Gastrocnemius medialis (tissue), 4 donors: ENCODE results near the gene CLSTN2.

ENCODE experiments used
- POLR2A ChIP-seq, 2 donors: fragments of 450-650 bp; IDR thresholded peaks; one replicate each; pipeline ENCODE4 v1.6.1; 2017; ENCODE audit warnings: antibody characterized with exemption in 2 of 2, mild to moderate bottlenecking in 2 of 2, moderate library complexity in 2 of 2
- TF ChIP-seq, protein P1 (sequence below), 5 experiments: fragments of 450-650 bp in 3 of 5; fragments of 200-600 bp in 2 of 5; sonication (generic) in 2 of 5; IDR thresholded peaks in 4 of 5; conservative IDR thresholded peaks in 1 of 5; 1 replicate in 4 of 5; 2 replicates in 1 of 5; pipeline ENCODE4 v1.5.1; 2016 to 2019; ENCODE audit warnings: antibody characterized with exemption in 5 of 5, mild to moderate bottlenecking in 3 of 5, moderate library complexity in 3 of 5

DNA sequence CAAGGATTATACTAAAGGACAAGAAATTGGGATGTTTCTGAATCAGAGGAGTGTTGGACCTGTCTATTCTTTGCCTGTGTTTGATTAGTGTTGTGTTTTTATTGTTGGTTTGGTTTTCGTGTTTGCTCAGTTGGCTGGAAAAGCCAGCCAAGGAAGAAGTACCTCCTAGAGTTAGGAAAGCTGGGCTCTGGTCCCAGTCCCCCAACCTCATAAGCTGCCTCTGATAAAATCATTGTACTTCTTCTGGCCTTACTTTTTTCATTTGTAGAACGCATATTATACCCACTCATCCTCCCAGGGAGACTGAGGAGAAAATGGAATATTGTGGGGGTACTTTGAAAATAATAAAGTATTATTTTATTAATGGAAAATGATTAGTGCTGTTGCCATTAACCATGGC, 565.5 kb downstream of the CLSTN2 start:
- no peak for TF ChIP-seq POLR2A (IDR thresholded peaks at IDR 0.05)
- TF ChIP-seq, protein P1, sequence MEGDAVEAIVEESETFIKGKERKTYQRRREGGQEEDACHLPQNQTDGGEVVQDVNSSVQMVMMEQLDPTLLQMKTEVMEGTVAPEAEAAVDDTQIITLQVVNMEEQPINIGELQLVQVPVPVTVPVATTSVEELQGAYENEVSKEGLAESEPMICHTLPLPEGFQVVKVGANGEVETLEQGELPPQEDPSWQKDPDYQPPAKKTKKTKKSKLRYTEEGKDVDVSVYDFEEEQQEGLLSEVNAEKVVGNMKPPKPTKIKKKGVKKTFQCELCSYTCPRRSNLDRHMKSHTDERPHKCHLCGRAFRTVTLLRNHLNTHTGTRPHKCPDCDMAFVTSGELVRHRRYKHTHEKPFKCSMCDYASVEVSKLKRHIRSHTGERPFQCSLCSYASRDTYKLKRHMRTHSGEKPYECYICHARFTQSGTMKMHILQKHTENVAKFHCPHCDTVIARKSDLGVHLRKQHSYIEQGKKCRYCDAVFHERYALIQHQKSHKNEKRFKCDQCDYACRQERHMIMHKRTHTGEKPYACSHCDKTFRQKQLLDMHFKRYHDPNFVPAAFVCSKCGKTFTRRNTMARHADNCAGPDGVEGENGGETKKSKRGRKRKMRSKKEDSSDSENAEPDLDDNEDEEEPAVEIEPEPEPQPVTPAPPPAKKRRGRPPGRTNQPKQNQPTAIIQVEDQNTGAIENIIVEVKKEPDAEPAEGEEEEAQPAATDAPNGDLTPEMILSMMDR (IDR thresholded peaks at IDR 0.05 in 4 of 5, conservative IDR thresholded peaks at IDR 0.05 in 1 of 5) = no peak
